Measurements from ENCODE around the gene ZBTB39.
"Not testable (repeated sequence)": the region's sequence is repeated elsewhere in the genome, so short reads cannot be mapped to it uniquely, and the experiment has no call there.

Gene ZBTB39

GRCh38 chr12:56982578-56983236, 23.6 kb downstream of the ZBTB39 start:
- H3K9ac ChIP-seq (ENCODE audit: low read length); H2AFZ ChIP-seq (ENCODE audit: insufficient read depth, low read length, poor library complexity); H4K8ac ChIP-seq (ENCODE audit: low read depth, low read length); H4K12ac ChIP-seq (ENCODE audit: low read depth, low read length); H3K4me2 ChIP-seq (ENCODE audit: low read length); H3K9me3 ChIP-seq (ENCODE audit: insufficient read depth, low read depth, low read length); H2BK12ac ChIP-seq (ENCODE audit: low read length); H3K36me3 ChIP-seq (ENCODE audit: control insufficient read depth in 1 of 2, insufficient read depth in 2 of 2, low read length in 2 of 2); H3K4me3 ChIP-seq (ENCODE audit: low read depth, low read length); H2AK5ac ChIP-seq (ENCODE audit: low read length); H3K4me1 ChIP-seq (ENCODE audit: control insufficient read depth in 1 of 2, insufficient read depth in 2 of 2, low read length in 2 of 2); H3K79me2 ChIP-seq (ENCODE audit: control insufficient read depth, insufficient read depth, low read length, poor library complexity); H3K14ac ChIP-seq (ENCODE audit: low read length); H3K79me1 ChIP-seq (ENCODE audit: low read length); H4K91ac ChIP-seq (ENCODE audit: low read depth, low read length); DNase-seq; H3K23ac ChIP-seq (ENCODE audit: low read length); H3K27me3 ChIP-seq (ENCODE audit: insufficient read depth, low read length); H2BK120ac ChIP-seq (ENCODE audit: insufficient read depth, low read length, poor library complexity); H2BK5ac ChIP-seq (ENCODE audit: low read depth, low read length, poor library complexity); H3K18ac ChIP-seq (ENCODE audit: low read length); H3K27ac ChIP-seq (ENCODE audit: low read depth, low read length); H3K4ac ChIP-seq (ENCODE audit: low read depth, low read length): not testable (repeated sequence)
- WGBS (ENCODE audit: extremely low coverage, insufficient coverage, insufficient read length): no CpG with 5 or more reads among the region's 3 CpGs

GRCh38 chr12:56980941-56981530, 25.3 kb downstream of the ZBTB39 start:
- WGBS (ENCODE audit: extremely low coverage, insufficient coverage, insufficient read length): no CpG with 5 or more reads among the region's 4 CpGs

GRCh38 chr12:56980268-56980667, 26.1 kb downstream of the ZBTB39 start:
- H3K4me1 ChIP-seq (ENCODE audit: control insufficient read depth in 1 of 2, insufficient read depth in 2 of 2, low read length in 2 of 2): no peaks in the 10 kb centered on the region
- H3K23ac ChIP-seq (ENCODE audit: low read length): no peak overlapping the region
- no peak overlapping the region for H3K4me3 ChIP-seq (ENCODE audit: low read depth, low read length)
- no peak overlapping the region for H2AK5ac ChIP-seq (ENCODE audit: low read length)
- H2BK5ac ChIP-seq (ENCODE audit: low read depth, low read length, poor library complexity): no peak overlapping the region
- H2BK12ac ChIP-seq (ENCODE audit: low read length): no peak overlapping the region
- no peak overlapping the region for H3K14ac ChIP-seq (ENCODE audit: low read length)
- no peak for DNase-seq
- H3K9me3 ChIP-seq (ENCODE audit: insufficient read depth, low read depth, low read length): peaks cover 6% of the 10 kb centered on the region
- no peak overlapping the region for H4K8ac ChIP-seq (ENCODE audit: low read depth, low read length)
- no peak overlapping the region for H3K4me2 ChIP-seq (ENCODE audit: low read length)
- H4K91ac ChIP-seq (ENCODE audit: low read depth, low read length): no peak overlapping the region
- WGBS (ENCODE audit: extremely low coverage, insufficient coverage, insufficient read length): no CpG with 5 or more reads among the region's 6 CpGs
- H3K18ac ChIP-seq (ENCODE audit: low read length): no peak overlapping the region
- H3K36me3 ChIP-seq (ENCODE audit: control insufficient read depth in 1 of 2, insufficient read depth in 2 of 2, low read length in 2 of 2): no peaks in the 10 kb centered on the region
- H3K79me1 ChIP-seq (ENCODE audit: low read length): no peaks in the 10 kb centered on the region
- no peak overlapping the region for H4K12ac ChIP-seq (ENCODE audit: low read depth, low read length)
- no peak overlapping the region for H3K9ac ChIP-seq (ENCODE audit: low read length)
- H2AFZ ChIP-seq (ENCODE audit: insufficient read depth, low read length, poor library complexity): no peak overlapping the region
- no peak overlapping the region for H3K4ac ChIP-seq (ENCODE audit: low read depth, low read length)
- H3K27me3 ChIP-seq (ENCODE audit: insufficient read depth, low read length): no peaks in the 10 kb centered on the region
- H3K27ac ChIP-seq (ENCODE audit: low read depth, low read length): no peak overlapping the region
- no peaks in the 10 kb centered on the region for H3K79me2 ChIP-seq (ENCODE audit: control insufficient read depth, insufficient read depth, low read length, poor library complexity)
- H2BK120ac ChIP-seq (ENCODE audit: insufficient read depth, low read length, poor library complexity): no peak overlapping the region

More at GRCh38 chr12:56980941-56981530, 25.3 kb downstream of the ZBTB39 start:
- no peaks in the 10 kb centered on the region for H3K79me1 ChIP-seq (ENCODE audit: low read length)
- no peaks in the 10 kb centered on the region for H3K79me2 ChIP-seq (ENCODE audit: control insufficient read depth, insufficient read depth, low read length, poor library complexity)
- peaks cover 6% of the 10 kb centered on the region for H3K9me3 ChIP-seq (ENCODE audit: insufficient read depth, low read depth, low read length)
- H2BK120ac ChIP-seq (ENCODE audit: insufficient read depth, low read length, poor library complexity): no peak overlapping the region
- peaks cover under 1 to 3% of the 10 kb centered on the region in 2 experiments for H3K4me1 ChIP-seq (ENCODE audit: control insufficient read depth in 1 of 2, insufficient read depth in 2 of 2, low read length in 2 of 2)
- H2BK5ac ChIP-seq (ENCODE audit: low read depth, low read length, poor library complexity): no peak overlapping the region
- H2AFZ ChIP-seq (ENCODE audit: insufficient read depth, low read length, poor library complexity): no peak overlapping the region
- H3K36me3 ChIP-seq (ENCODE audit: control insufficient read depth in 1 of 2, insufficient read depth in 2 of 2, low read length in 2 of 2): no peaks in the 10 kb centered on the region
- no peak overlapping the region for H3K4ac ChIP-seq (ENCODE audit: low read depth, low read length)
- H4K91ac ChIP-seq (ENCODE audit: low read depth, low read length): no peak overlapping the region
- no peak for DNase-seq
- H3K18ac ChIP-seq (ENCODE audit: low read length): no peak overlapping the region
- no peak overlapping the region for H3K4me3 ChIP-seq (ENCODE audit: low read depth, low read length)
- H3K4me2 ChIP-seq (ENCODE audit: low read length): no peak overlapping the region
- no peak overlapping the region for H3K23ac ChIP-seq (ENCODE audit: low read length)
- H3K27ac ChIP-seq (ENCODE audit: low read depth, low read length): no peak overlapping the region
- H2BK12ac ChIP-seq (ENCODE audit: low read length): no peak overlapping the region
- H4K12ac ChIP-seq (ENCODE audit: low read depth, low read length): no peak overlapping the region
- no peak overlapping the region for H4K8ac ChIP-seq (ENCODE audit: low read depth, low read length)
- no peak overlapping the region for H3K14ac ChIP-seq (ENCODE audit: low read length)
- H3K9ac ChIP-seq (ENCODE audit: low read length): no peak overlapping the region
- H3K27me3 ChIP-seq (ENCODE audit: insufficient read depth, low read length): no peaks in the 10 kb centered on the region
- H2AK5ac ChIP-seq (ENCODE audit: low read length): no peak overlapping the region

GRCh38 chr12:56979628-56980027, 26.7 kb downstream of the ZBTB39 start:
- H3K4ac ChIP-seq (ENCODE audit: low read depth, low read length): no peak overlapping the region
- WGBS (ENCODE audit: extremely low coverage, insufficient coverage, insufficient read length): no CpG with 5 or more reads among the region's 3 CpGs
- no peak overlapping the region for H3K18ac ChIP-seq (ENCODE audit: low read length)
- no peak overlapping the region for H3K9ac ChIP-seq (ENCODE audit: low read length)
- no peak overlapping the region for H2BK12ac ChIP-seq (ENCODE audit: low read length)
- H4K91ac ChIP-seq (ENCODE audit: low read depth, low read length): no peak overlapping the region
- no peak for DNase-seq
- H3K79me1 ChIP-seq (ENCODE audit: low read length): no peaks in the 10 kb centered on the region
- H3K4me1 ChIP-seq (ENCODE audit: control insufficient read depth in 1 of 2, insufficient read depth in 2 of 2, low read length in 2 of 2): no peaks in the 10 kb centered on the region
- H2BK120ac ChIP-seq (ENCODE audit: insufficient read depth, low read length, poor library complexity): no peak overlapping the region
- H3K79me2 ChIP-seq (ENCODE audit: control insufficient read depth, insufficient read depth, low read length, poor library complexity): no peaks in the 10 kb centered on the region
- H3K27me3 ChIP-seq (ENCODE audit: insufficient read depth, low read length): no peaks in the 10 kb centered on the region
- H3K9me3 ChIP-seq (ENCODE audit: insufficient read depth, low read depth, low read length): peaks cover 6% of the 10 kb centered on the region
- no peak overlapping the region for H2BK5ac ChIP-seq (ENCODE audit: low read depth, low read length, poor library complexity)
- no peak overlapping the region for H3K4me2 ChIP-seq (ENCODE audit: low read length)
- H3K27ac ChIP-seq (ENCODE audit: low read depth, low read length): no peak overlapping the region
- H3K14ac ChIP-seq (ENCODE audit: low read length): no peak overlapping the region
- no peak overlapping the region for H3K4me3 ChIP-seq (ENCODE audit: low read depth, low read length)
- H4K8ac ChIP-seq (ENCODE audit: low read depth, low read length): no peak overlapping the region
- no peaks in the 10 kb centered on the region for H3K36me3 ChIP-seq (ENCODE audit: control insufficient read depth in 1 of 2, insufficient read depth in 2 of 2, low read length in 2 of 2)
- H3K23ac ChIP-seq (ENCODE audit: low read length): peak overlapping the region; percentile 16
- no peak overlapping the region for H4K12ac ChIP-seq (ENCODE audit: low read depth, low read length)
- H2AFZ ChIP-seq (ENCODE audit: insufficient read depth, low read length, poor library complexity): no peak overlapping the region
- no peak overlapping the region for H2AK5ac ChIP-seq (ENCODE audit: low read length)
